GM12878 (cell line): Measurements from ENCODE around the gene VIPR2.

Source experiments
- CTCF ChIP-seq, 3 experiments: IDR thresholded peaks in 2 of 3; conservative IDR thresholded peaks in 1 of 3; 2 replicates each; pipeline ENCODE4 v1.5.1; 2011; ENCODE audit warnings: low read depth in 3 of 3, low read length in 3 of 3, mild to moderate bottlenecking in 3 of 3, control low read depth in 2 of 3, moderate library complexity in 2 of 3, inconsistent platforms in 1 of 3, mixed read lengths in 1 of 3; ENCODE audit not compliant: control insufficient read depth in 2 of 3, insufficient read depth in 1 of 3; ENCODE audit errors: extremely low read depth in 1 of 3
- EP300 ChIP-seq, 2 experiments: fragments of 150-350 bp in 1 of 2; IDR thresholded peaks; 2 replicates each; pipeline ENCODE4 v1.6.1; 2011 to 2012; ENCODE audit warnings: low read depth in 2 of 2, low read length in 2 of 2, borderline replicate concordance in 1 of 2, improper control_type of control experiment in 1 of 2, inconsistent platforms in 1 of 2; ENCODE audit not compliant: control insufficient read depth in 1 of 2
- MAX ChIP-seq: IDR thresholded peaks from 2 replicates; pipeline ENCODE4 v1.6.1; 2012; ENCODE audit warnings: low read depth, low read length, improper control_type of control experiment
- POLR2AphosphoS5 ChIP-seq: IDR thresholded peaks from 2 replicates; pipeline ENCODE4 v1.6.1; 2011; ENCODE audit warnings: mild to moderate bottlenecking, low read length, inconsistent platforms
- RFX5 ChIP-seq: IDR thresholded peaks from 2 replicates; pipeline ENCODE4 v1.6.1; 2011; ENCODE audit warnings: low read depth, low read length, improper control_type of control experiment
- SPI1 ChIP-seq: IDR thresholded peaks from 2 replicates; pipeline ENCODE4 v1.6.1; 2011; ENCODE audit warnings: low read depth, mild to moderate bottlenecking, low read length, moderate library complexity, borderline replicate concordance; ENCODE audit not compliant: insufficient read depth
- ZNF24 ChIP-seq: fragments of 450-650 bp; IDR thresholded peaks from 2 replicates; pipeline ENCODE4 v1.6.1; 2017; ENCODE audit warnings: antibody characterized with exemption, mild to moderate bottlenecking

- TF ChIP-seq SPI1 (no peak), CTCF (IDR thresholded peaks at IDR 0.05 in 2 of 3, conservative IDR thresholded peaks at IDR 0.05 in 1 of 3; ENCODE audit: control insufficient read depth in 2 of 3, extremely low read depth in 1 of 3, insufficient read depth in 1 of 3, low read depth in 3 of 3, low read length in 3 of 3) (no peak), MAX (no peak), POLR2AphosphoS5 (no peak), EP300 (IDR thresholded peaks at IDR 0.05; ENCODE audit: borderline replicate concordance in 1 of 2, control insufficient read depth in 1 of 2, low read depth in 2 of 2, low read length in 2 of 2) (no peak), RFX5 (no peak), ZNF24 (no peak)
Observed at GRCh38 chr7:159094023-159094740, 50.5 kb downstream of the VIPR2 start.
